ENCODE measurements around the gene ORC1. TPM values are rescaled to one million over a fixed set of nuclear protein-coding genes. Genes with fewer than 3 reads are reported as not detected.

ORC1 gene
- total RNA-seq (2014; rRNA removed; shearing (Covaris generic)) = 27.4 and 34.4 TPM in 2 replicates
- polyA plus RNA-seq (2015; cell fraction: cytosol; rRNA removed) = 11.4 and 12.7 TPM in 2 replicates
- 17.9 and 23.0 TPM in 2 replicates for polyA plus RNA-seq (2015; cell fraction: nucleus; rRNA removed)

DNA sequence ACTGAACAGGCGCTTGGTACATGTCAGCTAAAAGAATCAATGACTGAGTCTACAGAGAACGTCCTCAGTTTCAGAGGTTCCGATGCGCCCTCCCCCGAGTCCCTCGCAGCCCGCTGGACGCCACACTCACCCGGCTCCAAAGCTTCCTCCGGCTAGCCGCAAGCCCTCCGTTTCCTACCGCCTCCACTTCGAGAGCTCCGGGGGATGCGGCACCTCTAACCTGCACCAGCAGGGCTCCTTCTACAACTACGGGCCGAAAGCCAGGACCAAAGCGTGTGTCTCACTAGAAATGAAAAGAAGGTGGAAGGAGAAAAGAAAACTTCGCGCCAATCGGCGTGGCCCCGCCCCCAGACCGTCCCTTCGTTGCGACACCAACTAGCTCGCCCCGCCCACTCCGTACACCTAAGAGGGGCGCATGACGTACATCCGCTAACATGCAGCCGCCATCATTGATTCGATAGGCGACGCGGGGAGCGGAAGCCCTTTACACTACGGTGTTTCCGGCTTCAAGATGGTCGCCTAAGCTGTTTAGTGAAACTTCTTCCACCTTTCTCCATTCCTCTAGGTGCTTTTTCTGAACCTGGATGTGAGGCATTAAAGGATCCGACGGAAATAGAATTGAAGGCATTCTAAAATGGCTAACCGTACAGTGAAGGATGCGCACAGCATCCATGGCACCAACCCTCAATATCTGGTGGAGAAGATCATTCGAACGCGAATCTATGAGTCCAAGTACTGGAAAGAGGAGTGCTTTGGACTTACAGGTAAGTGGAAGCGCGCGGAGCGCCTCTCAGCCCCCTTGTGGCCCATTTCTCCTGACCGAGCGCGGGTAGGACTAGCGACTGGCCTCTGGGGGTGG lies at the start of gene ORC1, which contains the start of gene PRPF38A:
TSS of gene ORC1 (minus strand) at position 308 of the 859 bp plus-strand sequence. CDS start 2,200 bp downstream, outside the sequence.
TSS of gene PRPF38A (plus strand) at position 487 of the 859 bp plus-strand sequence. CDS start at position 635, 148 bp downstream.
- DNase-seq (ENCODE audit: low read depth) = peak; percentile 92

GRCh38 chr1:52444463-52444862 lies 40.2 kb upstream of the ORC1 start:
- DNase-seq (ENCODE audit: low read depth) = no peak

DNA sequence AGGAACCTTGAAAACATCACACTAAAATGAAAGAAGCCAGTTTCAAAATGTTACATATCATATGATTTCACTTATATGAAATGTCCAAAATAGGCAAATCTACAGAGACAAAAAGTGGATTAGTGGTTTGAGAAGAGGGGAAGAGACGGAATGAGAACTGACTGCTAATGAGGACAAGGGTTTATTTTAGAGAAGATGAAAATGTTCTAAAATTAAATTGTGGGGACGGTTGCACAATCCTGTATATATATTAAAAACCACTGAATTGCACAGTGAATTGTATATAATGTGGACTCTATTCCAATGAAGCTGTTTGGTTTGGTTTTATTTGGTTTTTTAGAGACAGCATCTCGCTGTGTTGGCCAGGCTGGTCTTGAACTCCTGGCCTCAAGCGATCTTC lies 35.8 kb upstream of the ORC1 start:
- DNase-seq (ENCODE audit: low read depth) = no peak

DNA sequence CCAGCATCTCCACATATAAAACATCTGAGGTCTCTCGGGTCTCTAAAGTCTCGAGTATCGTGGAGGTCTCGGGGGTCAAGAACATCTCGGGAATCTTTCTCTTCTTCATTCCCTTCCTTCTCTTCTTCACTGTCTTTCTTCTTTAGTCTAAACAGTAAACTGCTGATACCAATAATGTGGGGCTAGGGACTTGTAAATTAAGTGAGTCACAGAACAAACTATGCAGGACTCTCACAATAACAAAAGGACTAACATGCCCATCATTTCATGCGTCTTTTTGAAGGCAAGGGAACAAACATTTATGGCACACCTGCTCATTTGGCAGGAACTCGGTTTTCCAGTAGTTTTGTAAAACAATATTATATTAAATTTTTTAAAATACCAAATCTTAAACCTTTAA lies 32.6 kb upstream of the ORC1 start:
- DNase-seq (ENCODE audit: low read depth) = no peak

- no peak for DNase-seq (ENCODE audit: low read depth)
Measured at GRCh38 chr1:52435650-52436049, 31.4 kb upstream of the ORC1 start.

DNA sequence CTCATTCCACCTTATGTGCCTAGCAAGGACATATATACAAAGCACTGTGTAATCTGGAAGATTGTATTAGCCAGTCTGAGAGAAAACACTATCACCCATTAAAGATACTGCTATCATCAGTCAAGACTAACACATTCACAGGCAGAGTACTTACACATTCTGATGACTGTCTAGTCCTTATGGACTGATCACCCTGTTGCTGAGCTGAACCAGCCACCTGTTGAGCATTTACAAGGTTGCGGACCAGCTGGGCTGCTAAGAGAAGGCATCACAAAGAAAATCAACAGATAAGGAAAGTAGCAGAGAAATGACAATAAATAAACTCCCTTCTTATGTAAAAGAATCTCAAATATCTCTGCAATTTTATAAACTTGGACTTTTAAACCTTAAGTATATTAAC lies 31.0 kb upstream of the ORC1 start:
- DNase-seq (ENCODE audit: low read depth) = no peak

DNA sequence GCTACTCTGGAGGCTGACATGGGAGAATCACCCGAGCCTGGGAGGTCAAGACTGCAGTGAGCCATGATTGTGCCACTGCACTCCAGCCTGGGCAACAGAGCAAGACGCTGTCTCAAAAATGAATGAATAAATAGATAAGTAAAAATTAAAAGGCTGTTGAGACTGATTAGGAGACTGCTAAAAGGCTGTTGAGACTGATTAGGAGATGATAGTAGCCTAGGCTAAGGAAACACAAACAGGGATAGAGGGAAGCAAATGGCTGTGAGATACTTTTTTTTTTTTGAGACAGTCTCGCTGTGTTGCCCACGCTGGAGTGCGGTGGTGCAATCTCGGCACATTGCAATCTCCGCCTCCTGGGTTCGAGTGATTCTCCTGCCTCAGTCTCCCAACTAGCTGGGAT lies 28.6 kb upstream of the ORC1 start:
- DNase-seq (ENCODE audit: low read depth) = no peak

DNA sequence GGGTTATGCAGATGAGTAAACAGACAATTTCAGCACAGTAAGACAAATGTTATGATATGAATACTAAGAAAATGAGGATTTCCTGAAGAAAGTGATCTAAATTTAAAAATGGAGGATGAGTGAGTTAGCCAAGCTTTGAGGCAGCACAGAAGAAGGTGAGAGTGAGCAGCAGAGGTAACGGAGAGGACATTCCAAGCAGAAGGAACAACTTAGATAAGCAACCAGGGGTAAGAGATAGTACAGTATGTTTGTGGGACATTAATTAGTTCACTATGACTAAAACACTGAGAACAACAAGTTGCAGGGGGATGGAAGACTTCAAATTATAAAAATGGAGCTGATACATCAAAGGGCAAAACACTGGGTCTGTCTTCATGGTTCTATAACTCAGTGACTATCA lies 22.9 kb upstream of the ORC1 start:
- DNase-seq (ENCODE audit: low read depth) = no peak

GRCh38 chr1:52426371-52426770 lies 22.1 kb upstream of the ORC1 start:
- DNase-seq (ENCODE audit: low read depth) = no peak

DNA sequence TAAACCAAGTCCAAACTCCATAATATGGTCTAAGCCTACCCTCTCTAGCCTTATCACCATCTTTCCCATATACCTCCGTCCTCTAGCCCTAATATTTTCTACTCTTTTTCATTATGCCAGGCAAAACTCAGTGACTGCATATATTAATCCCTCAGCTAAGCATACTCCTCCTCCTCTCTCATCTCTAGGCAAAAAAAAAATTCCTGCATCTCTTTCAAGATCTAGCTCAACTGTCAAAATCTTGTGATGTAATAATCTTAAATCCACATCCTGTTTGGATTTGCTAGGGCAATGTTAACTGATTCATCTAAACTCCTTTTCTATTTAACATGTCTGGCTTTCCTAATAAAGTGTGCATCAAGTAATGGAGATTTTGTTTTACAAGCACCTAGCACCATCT lies 20.6 kb upstream of the ORC1 start:
- peak; percentile 34 for DNase-seq (ENCODE audit: low read depth)

GRCh38 chr1:52424231-52424636 lies 20.0 kb upstream of the ORC1 start:
- peak; percentile 31 for DNase-seq (ENCODE audit: low read depth)

GRCh38 chr1:52423771-52424170 lies 19.5 kb upstream of the ORC1 start:
- DNase-seq (ENCODE audit: low read depth) = no peak

GRCh38 chr1:52423055-52423454 lies 18.8 kb upstream of the ORC1 start:
- DNase-seq (ENCODE audit: low read depth) = no peak

DNA sequence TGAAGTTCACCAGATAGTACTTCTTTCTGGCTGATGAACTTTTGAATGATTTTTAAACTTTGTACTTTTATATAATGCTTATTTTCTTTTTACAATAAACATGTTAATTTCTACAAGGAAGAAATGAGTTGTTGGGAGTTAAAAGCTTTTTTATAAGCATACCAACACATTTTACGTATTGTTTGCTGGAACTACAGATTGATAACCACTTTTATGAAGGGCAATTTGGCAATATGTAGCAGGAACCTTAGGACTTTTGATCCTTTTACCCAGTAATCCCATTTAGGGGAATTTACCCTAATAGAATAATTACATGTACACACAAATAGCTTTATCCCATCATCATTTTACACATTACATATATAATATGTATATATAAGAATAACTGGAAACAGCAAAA lies 16.5 kb upstream of the ORC1 start:
- no peak for DNase-seq (ENCODE audit: low read depth)

- DNase-seq (ENCODE audit: low read depth) = no peak
Measured at GRCh38 chr1:52416811-52417210, 12.6 kb upstream of the ORC1 start.

GRCh38 chr1:52414942-52415341 lies 10.7 kb upstream of the ORC1 start:
- no peak for DNase-seq (ENCODE audit: low read depth)

GRCh38 chr1:52413410-52413989 lies 9.3 kb upstream of the ORC1 start:
- DNase-seq (ENCODE audit: low read depth) = peak; percentile 15

DNA sequence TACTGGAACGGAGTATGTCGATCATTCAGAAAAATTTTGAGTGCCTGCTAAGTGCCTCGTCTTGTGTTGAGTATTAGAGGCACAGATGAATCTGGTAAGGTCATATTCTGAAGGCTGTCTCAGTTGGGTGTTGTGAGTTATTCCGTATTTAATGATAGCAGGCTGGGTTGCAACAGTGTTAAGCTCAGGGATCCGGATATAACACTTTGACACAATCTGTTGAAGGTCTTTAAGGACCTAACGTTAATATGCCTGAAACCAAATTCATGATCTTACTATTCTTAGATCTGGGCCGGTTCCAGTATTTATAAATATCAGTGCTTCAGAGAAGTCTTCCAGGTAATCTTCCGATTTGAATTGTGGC lies 734 bp upstream of the ORC1 start:
- no peak for DNase-seq (ENCODE audit: low read depth)

GRCh38 chr1:52403566-52404115 lies 582 bp downstream of the ORC1 start:
- peak; percentile 75 for DNase-seq (ENCODE audit: low read depth)

DNA sequence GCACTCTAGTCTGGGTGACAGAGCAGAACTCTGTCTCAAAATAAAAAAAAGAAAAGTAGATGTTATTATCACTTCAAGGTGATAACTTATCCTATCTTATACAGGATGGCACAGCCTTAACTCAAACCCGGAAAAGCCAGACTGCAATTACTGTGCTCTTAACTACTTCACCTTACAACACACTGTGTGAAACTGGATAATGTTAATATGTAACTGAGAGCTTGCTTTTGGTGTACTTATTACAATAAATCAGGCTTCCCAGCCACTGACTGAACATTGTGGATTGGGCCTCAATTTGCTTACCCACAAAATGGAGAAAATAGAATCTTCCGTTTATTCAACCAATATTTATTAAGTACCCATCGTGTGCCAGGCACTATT lies 1.4 kb downstream of the ORC1 start:
- DNase-seq (ENCODE audit: low read depth) = no peak

- DNase-seq (ENCODE audit: low read depth) = peak; percentile 6
Measured at GRCh38 chr1:52400131-52400530, 4.1 kb downstream of the ORC1 start.

DNA sequence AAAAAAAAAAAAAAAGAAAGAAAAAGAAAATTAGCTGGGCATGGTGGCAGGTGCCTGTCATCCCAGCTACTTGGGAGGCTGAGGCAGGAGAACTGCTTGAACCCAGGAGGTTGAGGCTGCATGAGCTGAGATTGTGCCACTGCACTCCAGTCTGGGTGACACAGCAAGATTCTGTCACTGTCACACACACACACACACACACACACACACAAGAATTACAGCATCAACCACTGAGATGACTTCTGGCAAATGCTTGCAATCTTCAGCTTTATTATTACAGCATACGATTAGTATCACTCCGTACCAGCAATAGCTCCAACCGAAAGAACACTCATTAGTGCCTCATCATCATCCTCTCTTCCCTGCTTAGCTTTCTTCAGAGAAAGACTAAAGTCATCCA lies 4.6 kb downstream of the ORC1 start:
- no peak for DNase-seq (ENCODE audit: low read depth)
